GM18517 (cell line): Measurements from ENCODE around the gene HOXD13.

Source experiments
- ATAC-seq: cut with Tn5 transposase; IDR thresholded peaks from one replicate; pipeline ENCODE4 v1.9.1; 2021; ENCODE audit warnings: mild to moderate bottlenecking, moderate library complexity; ENCODE audit not compliant: unreplicated experiment

HOXD13 gene

DNA sequence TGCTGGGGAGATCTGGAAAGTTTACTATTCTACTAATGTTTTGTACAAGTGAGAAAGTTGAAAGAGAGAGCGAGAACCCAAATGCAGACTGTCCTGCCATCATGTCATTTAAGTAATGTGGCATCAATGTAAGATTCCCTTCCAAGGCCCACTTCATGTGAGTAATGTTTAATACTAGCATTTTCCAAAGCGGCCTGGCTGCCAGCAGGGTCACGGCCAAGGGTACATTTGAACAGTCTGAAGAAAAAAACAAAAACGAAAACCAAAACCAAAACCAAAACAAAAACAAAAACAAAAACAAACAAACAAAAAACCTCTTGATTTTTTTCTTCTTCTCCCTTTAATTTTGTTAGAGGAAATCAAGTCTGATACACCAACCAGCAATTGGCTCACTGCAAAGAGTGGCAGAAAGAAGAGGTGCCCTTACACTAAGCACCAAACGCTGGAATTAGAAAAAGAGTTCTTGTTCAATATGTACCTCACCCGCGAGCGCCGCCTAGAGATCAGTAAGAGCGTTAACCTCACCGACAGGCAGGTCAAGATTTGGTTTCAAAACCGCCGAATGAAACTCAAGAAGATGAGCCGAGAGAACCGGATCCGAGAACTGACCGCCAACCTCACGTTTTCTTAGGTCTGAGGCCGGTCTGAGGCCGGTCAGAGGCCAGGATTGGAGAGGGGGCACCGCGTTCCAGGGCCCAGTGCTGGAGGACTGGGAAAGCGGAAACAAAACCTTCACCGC is 26.2 kb downstream of the HOXD13 start:
- ATAC-seq, result no peak

DNA sequence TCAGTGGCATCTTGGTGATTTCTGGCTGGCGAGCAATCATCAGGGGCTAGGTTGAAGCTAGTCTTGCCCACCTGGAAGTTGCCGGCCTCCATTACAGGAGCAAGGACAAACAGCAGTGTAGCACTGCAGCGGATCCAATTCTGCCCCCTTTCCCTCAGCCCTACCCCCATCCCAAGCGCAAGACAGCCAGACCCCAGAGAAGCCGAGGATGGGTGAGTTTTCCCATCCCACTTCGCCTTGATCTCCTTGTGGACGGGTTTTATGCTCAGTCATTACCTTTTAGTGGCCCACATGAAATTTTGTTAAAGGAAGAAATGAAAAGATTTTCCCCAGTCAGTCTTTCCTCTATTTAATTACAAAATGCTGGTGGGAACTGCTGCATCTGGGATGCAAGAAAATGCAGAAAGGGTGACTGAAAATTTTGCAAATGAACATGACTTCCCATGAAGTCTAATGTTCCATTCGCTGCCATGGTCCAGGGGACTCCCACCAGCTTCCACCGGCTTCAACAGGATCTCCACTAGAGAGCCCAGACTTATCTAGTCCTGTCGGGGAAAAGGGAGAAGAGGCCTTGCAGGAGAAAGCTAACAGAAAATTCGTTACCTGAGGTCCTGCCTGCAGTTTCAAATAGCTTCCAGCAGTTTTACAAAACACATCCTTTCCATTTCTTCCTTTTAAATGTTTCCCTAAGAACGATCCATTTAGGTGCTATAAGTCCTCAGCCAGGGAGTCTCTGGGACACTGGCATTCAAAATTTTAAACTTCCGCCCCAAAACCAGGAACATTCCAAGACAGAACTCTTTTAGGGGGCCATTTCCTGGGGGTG is 28.1 kb downstream of the HOXD13 start:
- no peak for ATAC-seq

- no peak for ATAC-seq
Observed at GRCh38 chr2:176121190-176122051, 28.9 kb downstream of the HOXD13 start.

DNA sequence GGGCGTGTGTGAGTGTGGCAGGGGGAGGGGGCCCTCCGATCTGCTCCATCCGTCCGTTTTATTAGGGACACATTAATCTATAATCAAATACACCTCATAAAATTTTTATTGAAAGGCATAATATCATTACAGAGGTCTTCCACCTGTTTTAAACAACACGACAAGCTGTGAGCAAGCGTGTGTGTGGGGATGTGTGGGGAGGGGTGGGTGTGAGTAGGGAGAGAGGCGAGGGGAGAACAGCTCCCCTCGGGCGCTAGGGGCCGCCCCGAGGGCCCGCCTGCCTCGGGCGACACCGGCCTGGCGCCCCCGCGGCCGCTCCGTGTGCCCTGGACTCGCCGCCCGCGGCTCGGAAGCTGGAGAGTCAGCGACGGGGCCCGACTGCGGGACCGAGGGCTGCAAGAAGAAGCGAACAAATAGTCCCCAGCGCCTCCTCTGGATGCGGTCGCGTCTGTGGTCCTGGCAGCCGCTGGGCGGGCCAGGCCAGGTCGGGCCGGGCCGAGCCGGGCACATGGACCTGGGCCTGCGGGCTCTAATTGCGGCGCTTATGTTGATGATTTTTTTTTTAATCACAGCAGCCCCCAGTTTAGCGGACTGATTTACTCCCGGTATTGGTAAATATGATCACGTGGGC is 29.6 kb downstream of the HOXD13 start:
- no peak for ATAC-seq

- ATAC-seq, result no peak
Observed at GRCh38 chr2:176122683-176123410, 30.3 kb downstream of the HOXD13 start, which contains the start of gene HOXD9. HOXD9 (plus strand) TSS chr2:176122719; CDS start chr2:176122769, 50 bp downstream.

GRCh38 chr2:176123411-176124109 is 31.0 kb downstream of the HOXD13 start:
- no peak for ATAC-seq

DNA sequence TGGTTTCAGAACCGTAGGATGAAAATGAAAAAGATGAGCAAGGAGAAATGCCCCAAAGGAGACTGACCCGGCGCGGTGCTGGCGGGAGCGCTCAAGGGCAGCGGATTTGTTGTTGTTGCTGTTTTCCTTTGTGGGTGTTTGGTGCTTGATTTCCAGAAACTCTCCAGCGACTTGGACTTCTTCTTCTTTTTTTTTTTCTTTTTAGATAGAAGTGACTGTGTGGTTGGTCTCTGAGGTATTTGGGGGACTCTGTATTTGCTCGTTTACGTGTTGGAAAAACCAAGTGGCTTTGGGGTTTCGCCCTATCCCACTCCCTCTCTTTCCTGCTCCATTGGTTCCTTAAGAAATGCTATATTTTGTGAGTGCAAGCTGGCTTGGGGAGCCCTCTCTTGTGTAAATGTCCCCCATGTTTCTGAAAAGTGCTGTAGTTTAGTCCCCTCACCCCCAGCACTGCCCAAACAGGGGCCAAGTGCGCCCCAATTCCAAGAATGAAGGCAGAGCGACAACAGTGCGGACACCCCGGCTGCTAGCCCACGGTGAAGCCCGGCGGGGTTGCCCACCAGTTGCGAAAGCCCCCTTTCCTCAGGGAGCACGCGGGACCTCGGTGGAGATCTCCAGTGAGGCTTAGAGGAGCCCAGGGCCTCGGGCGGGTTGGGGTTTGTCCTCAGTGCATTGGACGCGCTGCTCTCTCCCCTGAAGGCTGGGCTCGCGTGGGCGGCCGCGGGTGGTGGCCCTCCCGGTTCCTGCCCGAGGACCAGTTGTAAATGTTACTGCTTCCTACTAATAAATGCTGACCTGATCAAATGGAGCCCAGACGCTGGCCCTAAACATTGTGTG is 31.8 kb downstream of the HOXD13 start:
- no peak for ATAC-seq

- ATAC-seq, result no peak
Observed at GRCh38 chr2:176124947-176125771, 32.6 kb downstream of the HOXD13 start.

DNA sequence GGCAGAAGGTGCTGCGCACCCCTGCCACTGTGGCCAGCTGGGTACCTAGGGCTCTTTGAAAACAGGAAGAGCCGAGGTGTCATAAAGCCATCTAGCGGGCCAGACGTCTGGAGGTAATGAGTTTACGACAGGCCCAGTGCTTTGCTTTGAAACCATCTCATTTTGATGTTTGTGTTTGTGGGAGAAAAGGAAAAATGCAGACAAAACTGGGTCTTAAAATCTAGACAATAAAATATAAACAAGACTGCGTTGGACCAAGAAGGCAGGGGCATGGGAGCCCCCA is 33.2 kb downstream of the HOXD13 start:
- no peak for ATAC-seq

- ATAC-seq, result no peak
Observed at GRCh38 chr2:176126929-176127773, 34.6 kb downstream of the HOXD13 start.

DNA sequence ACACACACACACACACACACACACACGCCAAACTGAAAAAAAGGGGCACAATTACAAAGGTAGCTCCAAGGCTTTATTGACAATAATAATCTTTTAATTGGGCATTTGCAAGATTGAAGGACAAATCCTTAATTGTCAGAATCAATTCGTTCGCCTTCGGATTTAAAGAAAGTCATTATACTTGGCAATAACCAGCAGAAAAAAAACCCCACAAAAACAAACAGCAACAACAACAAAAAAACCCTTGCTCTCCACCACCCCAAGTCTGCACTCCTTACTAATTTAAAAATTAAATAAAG is 35.2 kb downstream of the HOXD13 start:
- no peak for ATAC-seq

DNA sequence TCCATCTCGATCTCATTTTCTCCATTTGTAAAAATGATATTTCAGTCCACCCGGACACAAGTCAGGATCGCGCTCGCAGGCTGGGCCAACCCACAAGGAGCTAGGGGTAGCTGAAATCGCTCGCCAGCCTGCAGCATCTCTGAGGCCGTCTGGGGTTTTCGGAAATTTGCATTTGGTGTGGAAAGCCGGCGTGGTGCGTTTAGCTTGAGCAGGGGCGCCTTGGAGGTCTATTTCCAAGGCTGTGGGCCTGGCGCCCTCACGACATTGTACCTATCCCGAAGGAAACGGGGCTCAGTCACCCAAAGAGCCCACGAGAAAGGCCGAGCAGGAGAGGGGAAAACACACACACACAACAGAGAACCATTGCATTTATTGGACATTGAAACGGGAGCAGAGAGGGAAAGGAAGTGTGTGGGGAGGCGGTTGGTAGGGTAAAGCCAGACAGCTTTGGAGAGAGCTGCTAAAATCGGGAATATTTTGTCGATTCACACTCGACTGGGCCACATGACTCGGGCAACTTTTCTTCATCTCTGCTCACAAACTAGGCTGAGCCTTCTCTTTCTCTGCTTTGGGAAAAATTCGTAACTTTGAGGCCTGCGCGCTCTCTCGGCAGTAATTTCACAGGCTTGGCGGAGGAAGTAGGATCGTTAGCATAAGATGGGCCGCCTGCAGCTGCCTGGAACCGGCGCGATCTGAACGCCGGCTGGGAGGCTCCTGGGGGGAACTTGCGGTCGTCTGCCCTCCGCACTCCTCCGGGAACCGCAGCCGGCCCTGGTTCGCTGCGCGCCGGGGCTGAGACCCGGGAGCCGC is 35.9 kb downstream of the HOXD13 start:
- ATAC-seq, result no peak

DNA sequence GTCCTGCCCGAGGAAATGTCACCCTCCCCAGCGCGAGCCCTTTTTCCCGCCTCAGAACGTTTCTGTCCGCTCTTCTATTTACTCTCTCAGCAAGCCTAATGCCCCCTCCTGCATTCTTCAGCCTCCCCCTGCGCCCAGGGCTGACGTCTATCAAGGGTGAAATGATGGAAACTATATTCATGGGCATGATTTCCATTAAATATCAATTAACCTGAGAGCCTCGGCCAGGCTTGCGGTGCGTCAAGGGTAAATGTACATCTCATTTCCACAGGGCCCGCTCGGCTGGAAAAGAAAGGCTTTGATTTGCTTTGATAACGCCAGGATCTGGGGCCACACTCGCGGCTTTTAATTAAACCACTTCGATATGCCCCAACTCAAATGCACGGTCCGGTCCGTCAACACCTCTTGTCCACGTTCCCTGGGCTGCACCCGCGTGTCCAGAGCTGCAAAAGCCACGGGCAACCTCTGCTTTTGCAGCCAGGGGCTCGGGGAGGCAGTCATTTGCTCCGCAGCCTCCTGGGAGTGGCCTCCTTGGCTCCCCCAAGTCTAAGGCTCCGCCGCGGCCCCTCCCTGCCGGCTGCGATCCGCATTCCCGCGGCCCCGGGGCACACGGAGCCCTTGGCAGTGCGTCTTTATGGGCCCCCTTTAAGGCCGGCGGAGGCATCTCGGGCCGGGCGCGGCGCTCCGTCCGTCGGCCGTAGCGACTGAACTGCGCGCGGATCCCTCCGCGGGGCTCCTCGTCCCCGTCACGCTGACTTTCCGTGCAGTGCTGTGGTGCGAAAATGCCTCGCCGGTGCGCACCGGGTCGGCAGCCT is 36.7 kb downstream of the HOXD13 start, which contains the start of gene HOXD8:
TSS of gene HOXD8 (plus strand) at position 724 of the 815 bp plus-strand sequence. CDS start 662 bp downstream, outside the sequence.
- ATAC-seq, result no peak

DNA sequence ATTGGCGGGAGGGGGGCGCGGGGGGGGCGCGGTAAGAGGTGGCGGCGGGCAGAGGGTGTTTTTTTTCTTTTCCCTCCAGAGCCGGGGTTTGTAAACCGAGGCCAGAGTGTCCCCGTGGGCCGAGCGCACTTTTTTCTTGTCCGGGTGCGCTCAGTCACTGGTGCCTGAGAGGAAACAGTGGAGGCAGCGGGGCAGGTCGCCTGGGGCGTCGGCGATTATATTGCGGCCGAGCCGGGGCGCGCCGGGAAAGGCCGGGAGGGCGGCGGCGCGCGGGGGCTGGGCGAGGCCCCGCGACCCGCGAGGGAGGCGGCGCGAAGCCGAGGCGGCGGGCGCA is 37.3 kb downstream of the HOXD13 start:
- ATAC-seq, result no peak

GRCh38 chr2:176130147-176130956 is 37.8 kb downstream of the HOXD13 start:
- no peak for ATAC-seq
